ENCODE data around the gene CCDC171.

CCDC171 gene

GRCh38 chr9:15552636-15553527 is at the start of gene CCDC171 (continued):
- TF ChIP-seq ZNF521 (tag by site-specific recombination; IDR thresholded peaks at IDR 0.05) (no peak), ZNF529 (tag by site-specific recombination; IDR thresholded peaks at IDR 0.05; ENCODE audit: insufficient replicate concordance) (no peak), KLF7 (tag by site-specific recombination; IDR thresholded peaks at IDR 0.05; ENCODE audit: borderline replicate concordance) (no peak), ZBTB10 (tag by site-specific recombination; IDR thresholded peaks at IDR 0.05) (peak; percentile 58; the same call in 1 of the 2 replicates), ZNF341 (tag by site-specific recombination; IDR thresholded peaks at IDR 0.05; ENCODE audit: low read depth) (peak; percentile 95), ZNF394 (tag by site-specific recombination; IDR thresholded peaks at IDR 0.05; ENCODE audit: borderline replicate concordance) (no peak), TRIM28 (IDR thresholded peaks at IDR 0.05; ENCODE audit: borderline replicate concordance, low read length) (no peak), EGR2 (tag by site-specific recombination; IDR thresholded peaks at IDR 0.05; ENCODE audit: low read depth) (peak; percentile 74), ZNF16 (tag by site-specific recombination; IDR thresholded peaks at IDR 0.05; ENCODE audit: low read depth) (no peak), ZNF433 (tag by site-specific recombination; IDR thresholded peaks at IDR 0.05; ENCODE audit: low read depth) (no peak), PRDM6 (tag by site-specific recombination; IDR thresholded peaks at IDR 0.05) (no peak), ZNF404 (tag by site-specific recombination; IDR thresholded peaks at IDR 0.05) (no peak), YY2 (tag by site-specific recombination; IDR thresholded peaks at IDR 0.05) (no peak), PRDM2 (tag by site-specific recombination; IDR thresholded peaks at IDR 0.05; ENCODE audit: borderline replicate concordance) (no peak), ZNF621 (tag by site-specific recombination; IDR thresholded peaks at IDR 0.05) (no peak), ZNF560 (tag by site-specific recombination; IDR thresholded peaks at IDR 0.05; ENCODE audit: borderline replicate concordance) (no peak), OSR2 (tag by site-specific recombination; IDR thresholded peaks at IDR 0.05) (no peak; the same call in 1 of the 2 replicates), ZBTB6 (tag by site-specific recombination; IDR thresholded peaks at IDR 0.05) (no peak), ZSCAN30 (tag by site-specific recombination; IDR thresholded peaks at IDR 0.05) (no peak), ZNF571 (tag by site-specific recombination; IDR thresholded peaks at IDR 0.05) (no peak), ATF2 (tag by site-specific recombination; IDR thresholded peaks at IDR 0.05; ENCODE audit: low read depth) (no peak), ZNF24 (tag by site-specific recombination; IDR thresholded peaks at IDR 0.05) (peak; percentile 72; the same call in 1 of the 2 replicates), ZSCAN18 (tag by site-specific recombination; IDR thresholded peaks at IDR 0.05) (no peak), ZNF776 (tag by site-specific recombination; IDR thresholded peaks at IDR 0.05; ENCODE audit: borderline replicate concordance) (no peak)

Data from HEK293 (cell line).